HepG2 (cell line): Measurements from ENCODE around the gene MCM3.

Experiments used
- PHB2 ChIP-seq: fragments of 450-650 bp; IDR thresholded peaks from 2 replicates; pipeline ENCODE4 v1.6.1; 2018; ENCODE audit not compliant: partially characterized antibody
- RFX1 ChIP-seq: fragments of 450-650 bp; IDR thresholded peaks from 2 replicates; pipeline ENCODE4 v1.6.1; 2017
- SATB2 ChIP-seq: sonication (generic); formaldehyde crosslinking; IDR thresholded peaks from 2 replicates; pipeline ENCODE4 v1.5.0; 2020; ENCODE audit warnings: missing genetic modification reagents
- ZNF12 ChIP-seq: sonication (generic); formaldehyde crosslinking; IDR thresholded peaks from 2 replicates; pipeline ENCODE4 v1.5.0; 2020; ENCODE audit warnings: missing genetic modification reagents
- TF ChIP-seq, protein P1 (sequence below): sonication (generic); formaldehyde crosslinking; IDR thresholded peaks from 2 replicates; pipeline ENCODE4 v1.4.0; 2020; ENCODE audit warnings: missing genetic modification reagents
- TF ChIP-seq, protein P2 (sequence below): sonication (generic); formaldehyde crosslinking; IDR thresholded peaks from 2 replicates; pipeline ENCODE4 v1.5.0; 2020; ENCODE audit warnings: mild to moderate bottlenecking, missing genetic modification reagents, moderate library complexity

DNA sequence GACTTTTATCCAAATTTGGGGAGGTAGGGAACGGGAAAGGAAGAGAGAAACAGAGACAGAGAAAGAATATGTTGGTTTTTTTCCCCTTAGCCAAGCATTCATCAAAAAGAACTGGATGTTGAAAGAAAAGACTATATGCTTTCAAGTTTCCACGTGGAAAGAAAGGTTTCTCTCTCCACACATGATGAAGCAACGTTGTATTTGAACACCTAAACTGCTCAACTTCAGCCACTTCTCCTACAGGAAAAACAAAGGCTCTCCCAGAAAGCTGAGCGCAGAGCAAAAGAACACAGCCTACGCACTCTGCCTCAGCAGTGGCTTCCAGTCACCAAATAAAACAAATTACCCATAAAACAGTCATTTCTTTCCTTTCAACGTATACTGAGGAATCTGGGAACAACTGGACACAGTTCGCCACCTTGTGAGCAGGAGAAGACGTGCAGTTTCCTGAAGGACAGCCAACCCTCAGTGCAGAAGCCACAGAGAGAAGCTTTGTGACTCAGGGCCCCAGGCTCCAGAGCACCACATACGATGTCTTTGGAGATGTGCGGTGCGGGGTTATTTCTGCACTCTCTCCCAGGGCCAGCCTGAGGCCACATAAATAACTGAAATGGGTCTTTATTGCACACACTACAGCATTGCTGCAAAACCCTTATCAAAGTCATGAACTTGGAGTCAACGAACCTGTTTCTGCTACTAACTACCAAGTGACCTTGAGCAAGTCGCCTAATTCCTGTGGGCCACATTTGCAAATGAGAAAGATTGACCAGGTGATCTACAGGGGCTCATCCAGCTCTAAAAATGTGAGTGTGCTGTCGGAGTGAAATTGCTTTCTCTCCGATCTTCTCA lies 50.3 kb downstream of the MCM3 start:
- TF ChIP-seq SATB2 (CRISPR knock-in tag) = no peak
- TF ChIP-seq, protein P1, sequence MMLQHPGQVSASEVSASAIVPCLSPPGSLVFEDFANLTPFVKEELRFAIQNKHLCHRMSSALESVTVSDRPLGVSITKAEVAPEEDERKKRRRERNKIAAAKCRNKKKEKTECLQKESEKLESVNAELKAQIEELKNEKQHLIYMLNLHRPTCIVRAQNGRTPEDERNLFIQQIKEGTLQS = no peak
- TF ChIP-seq, protein P2, sequence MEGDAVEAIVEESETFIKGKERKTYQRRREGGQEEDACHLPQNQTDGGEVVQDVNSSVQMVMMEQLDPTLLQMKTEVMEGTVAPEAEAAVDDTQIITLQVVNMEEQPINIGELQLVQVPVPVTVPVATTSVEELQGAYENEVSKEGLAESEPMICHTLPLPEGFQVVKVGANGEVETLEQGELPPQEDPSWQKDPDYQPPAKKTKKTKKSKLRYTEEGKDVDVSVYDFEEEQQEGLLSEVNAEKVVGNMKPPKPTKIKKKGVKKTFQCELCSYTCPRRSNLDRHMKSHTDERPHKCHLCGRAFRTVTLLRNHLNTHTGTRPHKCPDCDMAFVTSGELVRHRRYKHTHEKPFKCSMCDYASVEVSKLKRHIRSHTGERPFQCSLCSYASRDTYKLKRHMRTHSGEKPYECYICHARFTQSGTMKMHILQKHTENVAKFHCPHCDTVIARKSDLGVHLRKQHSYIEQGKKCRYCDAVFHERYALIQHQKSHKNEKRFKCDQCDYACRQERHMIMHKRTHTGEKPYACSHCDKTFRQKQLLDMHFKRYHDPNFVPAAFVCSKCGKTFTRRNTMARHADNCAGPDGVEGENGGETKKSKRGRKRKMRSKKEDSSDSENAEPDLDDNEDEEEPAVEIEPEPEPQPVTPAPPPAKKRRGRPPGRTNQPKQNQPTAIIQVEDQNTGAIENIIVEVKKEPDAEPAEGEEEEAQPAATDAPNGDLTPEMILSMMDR (CRISPR knock-in tag) = peak; percentile 86
- no peak for TF ChIP-seq PHB2
- TF ChIP-seq ZNF12 (CRISPR knock-in tag) = no peak
- no peak for TF ChIP-seq RFX1
